ENCODE data around the gene PRDM11. TPM values are rescaled to one million over a fixed set of nuclear protein-coding genes. Genes with fewer than 3 reads are reported as not detected.

PRDM11 gene
- total and polyA plus RNA-seq, 2 of the 8 experiments (the other 6 are each of a cell fraction or from before 2014, with no cell fraction given), result 3.6 to 11.7 TPM

DNA sequence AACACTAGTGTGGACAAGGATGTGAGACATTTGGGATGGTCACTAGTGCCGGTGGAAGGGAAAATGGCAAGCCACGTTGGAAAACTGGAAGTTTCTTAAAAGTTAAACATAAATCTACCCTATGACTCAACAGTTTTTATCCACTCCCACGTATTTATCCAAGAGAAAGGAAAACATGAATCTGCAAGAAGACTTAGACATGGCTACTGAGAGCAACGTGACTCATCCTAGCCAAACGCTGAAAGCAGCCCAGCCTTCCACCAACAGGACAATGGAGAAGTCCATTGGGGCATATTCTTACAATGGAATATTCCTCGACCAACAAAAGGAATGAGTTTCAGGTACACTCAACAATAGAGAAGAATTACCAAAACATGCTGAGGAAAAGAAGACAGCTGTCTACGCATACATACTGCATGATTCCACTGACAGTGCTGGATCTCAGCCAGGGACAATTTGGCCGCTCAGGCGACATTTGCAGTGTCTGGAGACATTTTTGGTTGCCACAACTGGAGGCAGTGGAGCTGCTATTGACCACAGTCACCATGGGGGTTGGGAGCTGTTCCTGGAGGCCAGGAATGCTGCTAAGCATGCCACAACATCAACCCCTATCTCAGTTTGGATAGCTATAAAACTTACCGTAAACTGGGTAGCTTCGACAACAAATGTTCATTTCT is 118.5 kb downstream of the PRDM11 start:
- FAIRE-seq, result no peak
- H3K4ac ChIP-seq (replicated peaks; ENCODE audit: insufficient read length, low read depth, low read length), result no peak overlapping the region
- no peak for TF ChIP-seq BACH1 (IDR thresholded peaks at IDR 0.05; ENCODE audit: low read length)
- no peak for TF ChIP-seq TBP (IDR thresholded peaks at IDR 0.05; ENCODE audit: low read depth, low read length)
- no peak for TF ChIP-seq GTF2F1 (IDR thresholded peaks at IDR 0.05; ENCODE audit: borderline replicate concordance, low read depth, low read length)
- TF ChIP-seq SIN3A (conservative IDR thresholded peaks at IDR 0.05 in 1 of 2, IDR thresholded peaks at IDR 0.05 in 1 of 2; ENCODE audit: low read depth in 1 of 2, low read length in 2 of 2), result no peak
- no peak for TF ChIP-seq SAP30 (IDR thresholded peaks at IDR 0.05; ENCODE audit: insufficient read depth, insufficient replicate concordance, low read length)
- no peak for TF ChIP-seq JUND (IDR thresholded peaks at IDR 0.05; ENCODE audit: low read length)
- no peak for TF ChIP-seq MAFK (IDR thresholded peaks at IDR 0.05; ENCODE audit: low read depth, low read length)
- no peak for TF ChIP-seq EP300 (IDR thresholded peaks at IDR 0.05; ENCODE audit: borderline replicate concordance in 1 of 2, low read depth in 2 of 2, low read length in 2 of 2)
- TF ChIP-seq, protein P1, sequence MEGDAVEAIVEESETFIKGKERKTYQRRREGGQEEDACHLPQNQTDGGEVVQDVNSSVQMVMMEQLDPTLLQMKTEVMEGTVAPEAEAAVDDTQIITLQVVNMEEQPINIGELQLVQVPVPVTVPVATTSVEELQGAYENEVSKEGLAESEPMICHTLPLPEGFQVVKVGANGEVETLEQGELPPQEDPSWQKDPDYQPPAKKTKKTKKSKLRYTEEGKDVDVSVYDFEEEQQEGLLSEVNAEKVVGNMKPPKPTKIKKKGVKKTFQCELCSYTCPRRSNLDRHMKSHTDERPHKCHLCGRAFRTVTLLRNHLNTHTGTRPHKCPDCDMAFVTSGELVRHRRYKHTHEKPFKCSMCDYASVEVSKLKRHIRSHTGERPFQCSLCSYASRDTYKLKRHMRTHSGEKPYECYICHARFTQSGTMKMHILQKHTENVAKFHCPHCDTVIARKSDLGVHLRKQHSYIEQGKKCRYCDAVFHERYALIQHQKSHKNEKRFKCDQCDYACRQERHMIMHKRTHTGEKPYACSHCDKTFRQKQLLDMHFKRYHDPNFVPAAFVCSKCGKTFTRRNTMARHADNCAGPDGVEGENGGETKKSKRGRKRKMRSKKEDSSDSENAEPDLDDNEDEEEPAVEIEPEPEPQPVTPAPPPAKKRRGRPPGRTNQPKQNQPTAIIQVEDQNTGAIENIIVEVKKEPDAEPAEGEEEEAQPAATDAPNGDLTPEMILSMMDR (IDR thresholded peaks at IDR 0.05; ENCODE audit: control extremely low read depth in 1 of 3, insufficient read depth in 1 of 3, low read depth in 1 of 3, low read length in 3 of 3), result no peak

More for the DNA sequence above, 118.5 kb downstream of the PRDM11 start:
- WGBS, 2 experiments (ENCODE audit: extremely low coverage in 1 of 2, insufficient coverage in 1 of 2, insufficient read length in 1 of 2, insufficient replicate concordance in 2 of 2, low coverage in 1 of 2, low lambda C conversion rate in 2 of 2, missing lambda C conversion rate in 1 of 2), result 87% methylated on average over 11 of the region's 11 CpGs; no CpG with 5 or more reads in 1 of the 2 experiments
- Histone ChIP-seq H4K8ac (ENCODE audit: extremely low read depth, insufficient read depth, low read length) (no peak overlapping the region), H3K27ac (ENCODE audit: low read depth, low read length) (no peak overlapping the region), H3K4me3 (ENCODE audit: extremely low read depth in 1 of 4, insufficient read depth in 2 of 4, low read depth in 3 of 4, low read length in 4 of 4) (no peak overlapping the region), H2BK20ac (ENCODE audit: low read length) (no peak overlapping the region), H3K14ac (ENCODE audit: insufficient read length) (no peak overlapping the region), H4K5ac (ENCODE audit: insufficient read length, low read depth, low read length) (no peak overlapping the region), H3K79me2 (ENCODE audit: control insufficient read depth in 1 of 2, insufficient read depth in 2 of 2, low read length in 2 of 2) (no peaks in the 10 kb centered on the region), H2BK12ac (ENCODE audit: low read depth, low read length) (no peak overlapping the region), H2BK120ac (replicated peaks; ENCODE audit: low read depth, low read length) (no peak overlapping the region), H2BK15ac (ENCODE audit: low read length) (no peak overlapping the region), H4K20me1 (replicated peaks in 1 of 2; ENCODE audit: control insufficient read depth in 1 of 2, insufficient read depth in 2 of 2, low read length in 2 of 2) (no peaks in the 10 kb centered on the region), H3K4me1 (replicated peaks in 1 of 4; ENCODE audit: control insufficient read depth in 3 of 4, insufficient read depth in 4 of 4, low read length in 3 of 4) (peaks cover 0 to 2% (median 0%) of the 10 kb centered on the region in 4 experiments; a peak in 1 of 7 replicates), H3K9ac (replicated peaks in 1 of 4; ENCODE audit: extremely low read depth in 1 of 4, low read depth in 3 of 4, low read length in 3 of 4) (no peak overlapping the region; a peak in 1 of 7 replicates), H3K36me3 (ENCODE audit: control insufficient read depth in 2 of 4, insufficient read depth in 4 of 4, low read length in 3 of 4) (no peaks in the 10 kb centered on the region), H3K56ac (replicated peaks; ENCODE audit: insufficient read length, low read depth, low read length) (no peak overlapping the region), H2BK5ac (ENCODE audit: low read depth, low read length) (no peak overlapping the region), H3K27me3 (replicated peaks in 1 of 4; ENCODE audit: control insufficient read depth in 3 of 4, extremely low read depth in 1 of 4, insufficient read depth in 3 of 4, low read length in 3 of 4) (peaks cover 0 to 7% (median under 1%) of the 10 kb centered on the region in 4 experiments; a peak in 3 of 7 replicates), H4K91ac (replicated peaks; ENCODE audit: insufficient read length, low read length) (no peak overlapping the region), H3K23me2 (ENCODE audit: low read depth, low read length) (no peaks in the 10 kb centered on the region; the same call in 1 of the 2 replicates), H2AK5ac (ENCODE audit: low read depth, low read length) (no peak overlapping the region), H3K18ac (ENCODE audit: extremely low read depth, low read length) (no peak overlapping the region), H2AFZ (ENCODE audit: low read length) (no peak overlapping the region), H3K79me1 (ENCODE audit: low read depth, low read length) (no peaks in the 10 kb centered on the region), H3K9me3 (ENCODE audit: insufficient read depth in 2 of 2, low read depth in 1 of 2, low read length in 1 of 2) (no peaks in the 10 kb centered on the region), H3K4me2 (ENCODE audit: insufficient read depth in 1 of 2, low read depth in 2 of 2, low read length in 2 of 2) (no peak overlapping the region), H3K23ac (ENCODE audit: insufficient read length) (no peak overlapping the region)
- POLR2A ChIA-PET (ENCODE audit: partially characterized antibody), result interaction anchor here (1.7 kb wide), 1 partner anchor 55 kb away, joined by 3 read pairs; no protein-coding TSS in a partner anchor
- no peak for DNase-seq (ENCODE audit: low read depth in 1 of 2, low spot score in 2 of 2)
- CTCF ChIA-PET (ENCODE audit: partially characterized antibody), result interaction anchor here (0.8 to 13.0 kb wide), 11 partner anchors 13 to 156 kb away, joined by 3 to 211 read pairs (median 9); partner anchors contain the start of gene SYT13

Data from H1 (cell line).